ENCODE measurements around the gene PAPPA.

PAPPA gene

GRCh38 chr9:116237456-116237855 is 83.9 kb downstream of the PAPPA start:
- no peak overlapping the region for H3K4me3 ChIP-seq (replicated peaks; ENCODE audit: low read depth, low read length)
- TF ChIP-seq CTCF (IDR thresholded peaks at IDR 0.05; ENCODE audit: low read depth, low read length, missing control alignments) = no peak
- DNase-seq (ENCODE audit: extremely low read depth, low read depth) = no peak

- no peak overlapping the region for H3K4me3 ChIP-seq (replicated peaks; ENCODE audit: low read depth, low read length)
- TF ChIP-seq CTCF (IDR thresholded peaks at IDR 0.05; ENCODE audit: low read depth, low read length, missing control alignments) = no peak
- peak; percentile 20 for DNase-seq (ENCODE audit: extremely low read depth, low read depth)
Observed at GRCh38 chr9:116238225-116238624, 84.6 kb downstream of the PAPPA start.

- DNase-seq (ENCODE audit: extremely low read depth, low read depth) = no peak
- TF ChIP-seq CTCF (IDR thresholded peaks at IDR 0.05; ENCODE audit: low read depth, low read length, missing control alignments) = no peak
- no peak overlapping the region for H3K4me3 ChIP-seq (replicated peaks; ENCODE audit: low read depth, low read length)
Observed at GRCh38 chr9:116238776-116239340, 85.3 kb downstream of the PAPPA start.

- no peak for TF ChIP-seq CTCF (IDR thresholded peaks at IDR 0.05; ENCODE audit: low read depth, low read length, missing control alignments)
- no peak overlapping the region for H3K4me3 ChIP-seq (replicated peaks; ENCODE audit: low read depth, low read length)
- no peak for DNase-seq (ENCODE audit: extremely low read depth, low read depth)
Observed at GRCh38 chr9:116243708-116244107, 90.1 kb downstream of the PAPPA start.

GRCh38 chr9:116247284-116247683 is 93.7 kb downstream of the PAPPA start:
- no peak for TF ChIP-seq CTCF (IDR thresholded peaks at IDR 0.05; ENCODE audit: low read depth, low read length, missing control alignments)
- H3K4me3 ChIP-seq (replicated peaks; ENCODE audit: low read depth, low read length) = no peak overlapping the region
- no peak for DNase-seq (ENCODE audit: extremely low read depth, low read depth)

GRCh38 chr9:116247791-116248374 is 94.3 kb downstream of the PAPPA start:
- no peak for DNase-seq (ENCODE audit: extremely low read depth, low read depth)
- TF ChIP-seq CTCF (IDR thresholded peaks at IDR 0.05; ENCODE audit: low read depth, low read length, missing control alignments) = no peak
- H3K4me3 ChIP-seq (replicated peaks; ENCODE audit: low read depth, low read length) = no peak overlapping the region

GRCh38 chr9:116250891-116251290 is 97.3 kb downstream of the PAPPA start:
- no peak overlapping the region for H3K4me3 ChIP-seq (replicated peaks; ENCODE audit: low read depth, low read length)
- no peak for DNase-seq (ENCODE audit: extremely low read depth, low read depth)
- no peak for TF ChIP-seq CTCF (IDR thresholded peaks at IDR 0.05; ENCODE audit: low read depth, low read length, missing control alignments)
